GM21717 (cell line): Measurements from ENCODE around the gene HLCS.
"Not testable (repeated sequence)": the region's sequence is repeated elsewhere in the genome, so short reads cannot be mapped to it uniquely, and the experiment has no call there.

Source experiments
- ATAC-seq: cut with Tn5 transposase; IDR thresholded peaks from one replicate; pipeline ENCODE4 v1.9.1; 2021; ENCODE audit warnings: mild to moderate bottlenecking, moderate library complexity; ENCODE audit not compliant: unreplicated experiment

Gene HLCS

GRCh38 chr21:36966066-36966820 is at the start of gene HLCS:
Gene HLCS, minus strand, starts transcription at chr21:36966669. Its CDS starts 31 bp downstream, at chr21:36966638.
- peak; percentile 71 for ATAC-seq

GRCh38 chr21:37009740-37010341 is 43.4 kb upstream of the HLCS start:
- ATAC-seq, result peak; percentile 56

- no peak for ATAC-seq
Observed at GRCh38 chr21:37008724-37009123, 42.3 kb upstream of the HLCS start.

- no peak for ATAC-seq
Observed at GRCh38 chr21:37006486-37007291, 40.2 kb upstream of the HLCS start, which contains the start of gene RIPPLY3. Gene RIPPLY3, plus strand, starts transcription at chr21:37006702. Its CDS starts 71 bp downstream, at chr21:37006773.

- ATAC-seq, result no peak
Observed at GRCh38 chr21:37005548-37006485, 39.3 kb upstream of the HLCS start.

GRCh38 chr21:37003917-37004316 is 37.4 kb upstream of the HLCS start:
- not testable (repeated sequence) for ATAC-seq

- ATAC-seq, result not testable (repeated sequence)
Observed at GRCh38 chr21:37002851-37003250, 36.4 kb upstream of the HLCS start.

- ATAC-seq, result no peak
Observed at GRCh38 chr21:37001441-37001840, 35.0 kb upstream of the HLCS start.

- ATAC-seq, result no peak
Observed at GRCh38 chr21:37000381-37000780, 33.9 kb upstream of the HLCS start.

- no peak for ATAC-seq
Observed at GRCh38 chr21:36999131-36999898, 32.8 kb upstream of the HLCS start.

- ATAC-seq, result not testable (repeated sequence)
Observed at GRCh38 chr21:36995285-36995684, 28.8 kb upstream of the HLCS start.

GRCh38 chr21:36994501-36995158 is 28.2 kb upstream of the HLCS start:
- no peak for ATAC-seq

GRCh38 chr21:36992671-36993070 is 26.2 kb upstream of the HLCS start:
- no peak for ATAC-seq

- ATAC-seq, result no peak
Observed at GRCh38 chr21:36990508-36991205, 24.2 kb upstream of the HLCS start.

- peak; percentile 83 for ATAC-seq
Observed at GRCh38 chr21:36989699-36990507, 23.4 kb upstream of the HLCS start.

- ATAC-seq, result not testable (repeated sequence)
Observed at GRCh38 chr21:36989199-36989698, 22.8 kb upstream of the HLCS start.

GRCh38 chr21:36988536-36988935 is 22.1 kb upstream of the HLCS start:
- no peak for ATAC-seq
